HepG2 (cell line): ENCODE measurements around the gene FOXR1. TPM values are rescaled to one million over a fixed set of nuclear protein-coding genes. Genes with fewer than 3 reads are reported as not detected.

Source experiments
- HMG20A ChIP-seq: IDR thresholded peaks from 2 replicates; pipeline ENCODE4 v1.6.1; 2016; ENCODE audit warnings: borderline replicate concordance
- HOXD1 ChIP-seq: sonication (generic); formaldehyde crosslinking; IDR thresholded peaks from 2 replicates; pipeline ENCODE4 v1.5.0; 2020; ENCODE audit warnings: missing genetic modification reagents
- LCORL ChIP-seq, 2 experiments: fragments of 450-650 bp in 1 of 2; sonication (generic) in 1 of 2; formaldehyde crosslinking in 1 of 2; IDR thresholded peaks; 2 replicates each; pipeline versions ENCODE4 v1.5.0 to v1.6.1; 2017 to 2020; ENCODE audit warnings: antibody characterized with exemption in 1 of 2, missing genetic modification reagents in 1 of 2
- NR2F2 ChIP-seq: IDR thresholded peaks from 2 replicates; pipeline ENCODE4 v1.6.1; 2012; ENCODE audit warnings: low read depth, inconsistent platforms, borderline replicate concordance
- RELA ChIP-seq: sonication (generic); formaldehyde crosslinking; IDR thresholded peaks from 2 replicates; pipeline ENCODE4 v1.4.0; 2020; ENCODE audit warnings: missing genetic modification reagents
- ZFP82 ChIP-seq: sonication (generic); formaldehyde crosslinking; IDR thresholded peaks from 2 replicates; pipeline ENCODE4 v1.5.1; 2020; ENCODE audit warnings: mild to moderate bottlenecking, missing genetic modification reagents, borderline replicate concordance
- ZFX ChIP-seq: sonication (generic); formaldehyde crosslinking; IDR thresholded peaks from 2 replicates; pipeline ENCODE4 v1.4.0; 2020; ENCODE audit warnings: mild to moderate bottlenecking, low read depth, missing genetic modification reagents, moderate library complexity
- ZMAT3 ChIP-seq: sonication (generic); formaldehyde crosslinking; conservative IDR thresholded peaks from 2 replicates; pipeline ENCODE4 v1.7.0; 2021; ENCODE audit warnings: missing genetic modification reagents
- ZNF746 ChIP-seq: sonication (generic); formaldehyde crosslinking; IDR thresholded peaks from 2 replicates; pipeline ENCODE4 v1.8.0; 2022; ENCODE audit warnings: mild to moderate bottlenecking, missing genetic modification reagents
- ZSCAN30 ChIP-seq: sonication (generic); formaldehyde crosslinking; IDR thresholded peaks from 2 replicates; pipeline ENCODE4 v1.5.0; 2020; ENCODE audit warnings: mild to moderate bottlenecking, missing genetic modification reagents
- polyA plus RNA-seq, 8 experiments: library from polyadenylated mRNA; depleted of rRNA in 3 of 8; stranded (reverse) in 7 of 8; unstranded in 1 of 8; fragments of >200 nt; fragmentation: Illumina TruSeq in 4 of 8; extraction: Trizol in 4 of 8; gene quantifications; 2 replicates each; pipeline versions ENCODE4 v1.2.1 to v1.2.3, GENCODE V29; 2011 to 2016; ENCODE audit warnings: low read depth in 4 of 8, missing spikeins in 1 of 8, mixed read lengths in 1 of 8; ENCODE audit not compliant: insufficient read depth in 1 of 8
- total RNA-seq, 5 experiments: library from RNA; depleted of rRNA; stranded (reverse); fragments of >200 nt; fragmentation: Illumina TruSeq; extraction: Trizol; gene quantifications; 2 replicates each; pipeline ENCODE4 v1.2.3, GENCODE V29; 2016; ENCODE audit warnings: low read depth in 1 of 5
- TF ChIP-seq, protein P1 (sequence below), 2 experiments: fragments of 450-650 bp in 1 of 2; sonication (generic) in 1 of 2; formaldehyde crosslinking in 1 of 2; IDR thresholded peaks; 2 replicates each; pipeline versions ENCODE4 v1.6.1 to v1.8.0; 2016 to 2022; ENCODE audit warnings: antibody characterized with exemption in 1 of 2, mild to moderate bottlenecking in 1 of 2, missing genetic modification reagents in 1 of 2
- TF ChIP-seq, protein P2 (sequence below): IDR thresholded peaks from 2 replicates; pipeline ENCODE4 v1.6.1; 2016; ENCODE audit warnings: mild to moderate bottlenecking, missing biosample characterization, missing genetic modification reagents
- TF ChIP-seq, protein P3 (sequence below): sonication (generic); formaldehyde crosslinking; IDR thresholded peaks from 2 replicates; pipeline ENCODE4 v1.9.0; 2021; ENCODE audit warnings: missing genetic modification reagents, mild to moderate bottlenecking, borderline replicate concordance
- TF ChIP-seq, protein P4 (sequence below): sonication (generic); formaldehyde crosslinking; IDR thresholded peaks from 2 replicates; pipeline ENCODE4 v1.4.0; 2020; ENCODE audit warnings: mild to moderate bottlenecking, missing genetic modification reagents

Gene FOXR1
- total and polyA plus RNA-seq, 2 of the 13 experiments (the other 11 are each of a cell fraction or from before 2014, with no cell fraction given) = not detected

DNA sequence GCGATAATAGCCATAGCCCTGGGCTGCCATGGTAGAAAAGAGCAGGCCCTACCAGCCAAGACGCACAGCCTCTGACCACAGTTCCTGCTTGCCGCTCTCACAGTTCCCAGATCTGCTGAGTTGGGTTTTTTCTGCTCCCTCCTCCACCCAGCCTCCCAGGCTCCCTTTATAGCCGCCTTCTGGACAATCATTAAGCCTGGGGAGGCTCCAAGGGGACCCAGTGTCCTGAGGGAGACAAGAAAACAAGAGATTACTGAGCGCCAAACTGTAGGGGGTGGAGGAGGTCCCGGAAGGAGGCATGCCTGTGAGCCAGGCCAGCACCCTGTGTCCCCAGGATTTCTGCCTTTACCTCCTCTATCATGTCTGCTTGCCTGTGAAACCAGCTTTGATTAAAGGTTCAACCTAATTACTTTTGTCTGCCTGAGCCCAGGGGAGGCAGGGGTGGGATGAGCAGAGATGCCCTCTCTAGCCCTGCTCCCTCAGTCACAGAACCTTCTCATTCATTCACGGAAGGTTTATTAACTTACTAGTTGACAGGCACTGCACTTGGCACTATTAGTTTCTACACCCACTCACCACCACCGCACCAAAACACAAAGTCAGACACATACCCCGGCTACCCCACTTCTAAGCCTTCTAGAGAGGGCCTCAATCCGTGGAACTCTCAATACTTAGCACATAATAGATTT, 57.9 kb downstream of the FOXR1 start (continued):
- TF ChIP-seq, protein P1, sequence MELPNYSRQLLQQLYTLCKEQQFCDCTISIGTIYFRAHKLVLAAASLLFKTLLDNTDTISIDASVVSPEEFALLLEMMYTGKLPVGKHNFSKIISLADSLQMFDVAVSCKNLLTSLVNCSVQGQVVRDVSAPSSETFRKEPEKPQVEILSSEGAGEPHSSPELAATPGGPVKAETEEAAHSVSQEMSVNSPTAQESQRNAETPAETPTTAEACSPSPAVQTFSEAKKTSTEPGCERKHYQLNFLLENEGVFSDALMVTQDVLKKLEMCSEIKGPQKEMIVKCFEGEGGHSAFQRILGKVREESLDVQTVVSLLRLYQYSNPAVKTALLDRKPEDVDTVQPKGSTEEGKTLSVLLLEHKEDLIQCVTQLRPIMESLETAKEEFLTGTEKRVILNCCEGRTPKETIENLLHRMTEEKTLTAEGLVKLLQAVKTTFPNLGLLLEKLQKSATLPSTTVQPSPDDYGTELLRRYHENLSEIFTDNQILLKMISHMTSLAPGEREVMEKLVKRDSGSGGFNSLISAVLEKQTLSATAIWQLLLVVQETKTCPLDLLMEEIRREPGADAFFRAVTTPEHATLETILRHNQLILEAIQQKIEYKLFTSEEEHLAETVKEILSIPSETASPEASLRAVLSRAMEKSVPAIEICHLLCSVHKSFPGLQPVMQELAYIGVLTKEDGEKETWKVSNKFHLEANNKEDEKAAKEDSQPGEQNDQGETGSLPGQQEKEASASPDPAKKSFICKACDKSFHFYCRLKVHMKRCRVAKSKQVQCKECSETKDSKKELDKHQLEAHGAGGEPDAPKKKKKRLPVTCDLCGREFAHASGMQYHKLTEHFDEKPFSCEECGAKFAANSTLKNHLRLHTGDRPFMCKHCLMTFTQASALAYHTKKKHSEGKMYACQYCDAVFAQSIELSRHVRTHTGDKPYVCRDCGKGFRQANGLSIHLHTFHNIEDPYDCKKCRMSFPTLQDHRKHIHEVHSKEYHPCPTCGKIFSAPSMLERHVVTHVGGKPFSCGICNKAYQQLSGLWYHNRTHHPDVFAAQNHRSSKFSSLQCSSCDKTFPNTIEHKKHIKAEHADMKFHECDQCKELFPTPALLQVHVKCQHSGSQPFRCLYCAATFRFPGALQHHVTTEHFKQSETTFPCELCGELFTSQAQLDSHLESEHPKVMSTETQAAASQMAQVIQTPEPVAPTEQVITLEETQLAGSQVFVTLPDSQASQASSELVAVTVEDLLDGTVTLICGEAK (IDR thresholded peaks at IDR 0.05) = no peak
- TF ChIP-seq, protein P1 (CRISPR knock-in tag; IDR thresholded peaks at IDR 0.05) = no peak
- TF ChIP-seq NR2F2 (peak; percentile 70; the same call in 1 of the 2 replicates), HOXD1 (CRISPR knock-in tag) (no peak), ZMAT3 (0 out of 2 replicates have a peak, but pooled peaks have one; percentile 25), ZFP82 (no peak), LCORL (IDR thresholded peaks at IDR 0.05) (no peak), LCORL (CRISPR knock-in tag; IDR thresholded peaks at IDR 0.05) (peak; percentile 59), ZSCAN30 (CRISPR knock-in tag) (no peak), RELA (no peak), HMG20A (CRISPR knock-in tag) (peak; percentile 15; the same call in 1 of the 2 replicates), ZNF746 (CRISPR knock-in tag) (no peak; the same call in 1 of the 2 replicates), ZFX (CRISPR knock-in tag) (peak; percentile 76)
- TF ChIP-seq, protein P2, sequence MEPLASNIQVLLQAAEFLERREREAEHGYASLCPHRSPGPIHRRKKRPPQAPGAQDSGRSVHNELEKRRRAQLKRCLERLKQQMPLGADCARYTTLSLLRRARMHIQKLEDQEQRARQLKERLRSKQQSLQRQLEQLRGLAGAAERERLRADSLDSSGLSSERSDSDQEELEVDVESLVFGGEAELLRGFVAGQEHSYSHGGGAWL (CRISPR knock-in tag) = 0 out of 2 replicates have a peak, but pooled peaks have one; percentile 24
- TF ChIP-seq, protein P3, sequence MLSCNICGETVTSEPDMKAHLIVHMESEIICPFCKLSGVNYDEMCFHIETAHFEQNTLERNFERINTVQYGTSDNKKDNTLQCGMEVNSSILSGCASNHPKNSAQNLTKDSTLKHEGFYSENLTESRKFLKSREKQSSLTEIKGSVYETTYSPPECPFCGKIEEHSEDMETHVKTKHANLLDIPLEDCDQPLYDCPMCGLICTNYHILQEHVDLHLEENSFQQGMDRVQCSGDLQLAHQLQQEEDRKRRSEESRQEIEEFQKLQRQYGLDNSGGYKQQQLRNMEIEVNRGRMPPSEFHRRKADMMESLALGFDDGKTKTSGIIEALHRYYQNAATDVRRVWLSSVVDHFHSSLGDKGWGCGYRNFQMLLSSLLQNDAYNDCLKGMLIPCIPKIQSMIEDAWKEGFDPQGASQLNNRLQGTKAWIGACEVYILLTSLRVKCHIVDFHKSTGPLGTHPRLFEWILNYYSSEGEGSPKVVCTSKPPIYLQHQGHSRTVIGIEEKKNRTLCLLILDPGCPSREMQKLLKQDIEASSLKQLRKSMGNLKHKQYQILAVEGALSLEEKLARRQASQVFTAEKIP (CRISPR knock-in tag) = no peak
- TF ChIP-seq, protein P4, sequence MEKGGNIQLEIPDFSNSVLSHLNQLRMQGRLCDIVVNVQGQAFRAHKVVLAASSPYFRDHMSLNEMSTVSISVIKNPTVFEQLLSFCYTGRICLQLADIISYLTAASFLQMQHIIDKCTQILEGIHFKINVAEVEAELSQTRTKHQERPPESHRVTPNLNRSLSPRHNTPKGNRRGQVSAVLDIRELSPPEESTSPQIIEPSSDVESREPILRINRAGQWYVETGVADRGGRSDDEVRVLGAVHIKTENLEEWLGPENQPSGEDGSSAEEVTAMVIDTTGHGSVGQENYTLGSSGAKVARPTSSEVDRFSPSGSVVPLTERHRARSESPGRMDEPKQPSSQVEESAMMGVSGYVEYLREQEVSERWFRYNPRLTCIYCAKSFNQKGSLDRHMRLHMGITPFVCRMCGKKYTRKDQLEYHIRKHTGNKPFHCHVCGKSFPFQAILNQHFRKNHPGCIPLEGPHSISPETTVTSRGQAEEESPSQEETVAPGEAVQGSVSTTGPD (CRISPR knock-in tag) = no peak
